MM.1S (cell line): ENCODE data around the gene NQO1.
"Not testable (repeated sequence)": the region's sequence is repeated elsewhere in the genome, so short reads cannot be mapped to it uniquely, and the experiment has no call there.

Source experiments
- DNase-seq: peaks from one replicate; pipeline ENCODE4 v3.0.0-alpha.2; 2015
- H2AFZ ChIP-seq: fragments of 300-600 bp; sonication (generic); 2 replicates; pipeline ENCODE4 v1.6.0; 2016; ENCODE audit warnings: antibody characterized with exemption, low read length
- H3F3A ChIP-seq: fragments of 300-600 bp; sonication (generic); 2 replicates; pipeline ENCODE4 v1.6.1; 2016; ENCODE audit warnings: mild to moderate bottlenecking, antibody characterized with exemption, low read length, moderate library complexity, mixed read lengths; ENCODE audit not compliant: insufficient read depth
- H3K27ac ChIP-seq: fragments of 300-600 bp; sonication (generic); 2 replicates; pipeline ENCODE4 v1.5.1; 2016; ENCODE audit warnings: mild to moderate bottlenecking, low read length
- H3K27me3 ChIP-seq: fragments of 300-600 bp; sonication (generic); replicated peaks from 2 replicates; pipeline ENCODE4 v1.6.0; 2016; ENCODE audit warnings: low read length; ENCODE audit not compliant: insufficient read depth
- H3K36me3 ChIP-seq: fragments of 300-600 bp; sonication (generic); replicated peaks from 2 replicates; pipeline ENCODE4 v1.6.1; 2016; ENCODE audit warnings: mild to moderate bottlenecking, low read length, mixed read lengths; ENCODE audit not compliant: insufficient read depth
- H3K4me1 ChIP-seq: fragments of 300-600 bp; sonication (generic); 2 replicates; pipeline ENCODE4 v1.6.1; 2016; ENCODE audit warnings: low read length, mixed read lengths
- H3K4me2 ChIP-seq: fragments of 300-600 bp; sonication (generic); 2 replicates; pipeline ENCODE4 v1.6.0; 2016; ENCODE audit warnings: low read depth, low read length
- H3K4me3 ChIP-seq: fragments of 300-600 bp; sonication (generic); 2 replicates; pipeline ENCODE4 v1.5.1; 2016; ENCODE audit warnings: low read length, mixed read lengths
- H3K79me2 ChIP-seq: fragments of 300-600 bp; sonication (generic); 2 replicates; pipeline ENCODE4 v1.6.1; 2016; ENCODE audit warnings: mixed run types, low read length, mixed read lengths
- H3K9ac ChIP-seq: fragments of 300-600 bp; sonication (generic); 2 replicates; pipeline ENCODE4 v1.6.1; 2016; ENCODE audit warnings: low read length, mixed read lengths
- H3K9me2 ChIP-seq: fragments of 300-600 bp; sonication (generic); replicated peaks from 2 replicates; pipeline ENCODE4 v1.6.1; 2016; ENCODE audit warnings: mild to moderate bottlenecking, low read length, mixed read lengths; ENCODE audit not compliant: insufficient read depth
- H3K9me3 ChIP-seq: fragments of 300-600 bp; sonication (generic); replicated peaks from 2 replicates; pipeline ENCODE4 v1.6.1; 2016; ENCODE audit warnings: mild to moderate bottlenecking, low read length, mixed read lengths; ENCODE audit not compliant: insufficient read depth
- H4K20me1 ChIP-seq: fragments of 300-600 bp; sonication (generic); 2 replicates; pipeline ENCODE4 v1.6.1; 2016; ENCODE audit warnings: mild to moderate bottlenecking, low read length, moderate library complexity, mixed read lengths; ENCODE audit not compliant: insufficient read depth
- EZH2 ChIP-seq: fragments of 300-600 bp; sonication (generic); optimal IDR thresholded peaks from 2 replicates; pipeline ENCODE3; 2017; ENCODE audit warnings: low read depth, mild to moderate bottlenecking, antibody characterized with exemption, low read length, mixed read lengths
- EZH2phosphoT487 ChIP-seq: fragments of 300-600 bp; sonication (generic); IDR thresholded peaks from 2 replicates; pipeline ENCODE4 v1.6.1; 2018; ENCODE audit warnings: antibody characterized with exemption, low read length
- TF ChIP-seq, protein P1 (sequence below): fragments of 300-600 bp; sonication (generic); IDR thresholded peaks from 2 replicates; pipeline ENCODE4 v1.5.1; 2016; ENCODE audit warnings: antibody characterized with exemption, low read length, mixed read lengths

Gene NQO1

DNA sequence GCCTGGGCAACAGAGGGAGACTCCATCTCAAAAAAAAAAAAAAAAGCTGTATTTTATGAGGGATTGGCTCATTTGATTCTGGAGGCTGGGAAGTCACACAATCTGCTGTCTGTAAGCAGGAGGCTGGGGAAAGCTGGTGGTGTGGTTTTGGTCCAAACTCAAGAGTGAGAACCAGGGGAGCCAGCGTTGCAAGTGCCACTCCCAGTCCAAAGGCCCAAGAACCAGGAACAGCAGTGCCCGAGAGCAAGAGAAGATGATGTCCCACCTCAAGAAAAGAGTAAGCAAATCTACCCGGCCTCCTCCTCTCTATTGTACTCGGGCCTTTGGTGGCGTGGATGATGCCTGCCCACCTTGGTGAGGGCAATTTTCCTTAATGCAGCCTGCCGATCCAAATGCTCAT is 5.7 kb upstream of the NQO1 start:
- Histone ChIP-seq H3K36me3 (no peaks in the 10 kb centered on the region), H3K27me3 (no peaks in the 10 kb centered on the region), H3K9me3 (no peaks in the 10 kb centered on the region), H3K4me1 (0 out of 2 replicates have a peak, but pooled peaks cover under 1% of the 10 kb centered on the region), H3K79me2 (no peaks in the 10 kb centered on the region), H3K4me3 (no peak overlapping the region), H3K27ac (no peak overlapping the region), H4K20me1 (no peaks in the 10 kb centered on the region), H2AFZ (no peak overlapping the region), H3K9ac (no peak overlapping the region), H3K9me2 (no peaks in the 10 kb centered on the region), H3F3A (no peaks in the 10 kb centered on the region), H3K4me2 (no peak overlapping the region)
- DNase-seq = no peak
- TF ChIP-seq EZH2 (no peak), EZH2phosphoT487 (no peak)
- TF ChIP-seq, protein P1, sequence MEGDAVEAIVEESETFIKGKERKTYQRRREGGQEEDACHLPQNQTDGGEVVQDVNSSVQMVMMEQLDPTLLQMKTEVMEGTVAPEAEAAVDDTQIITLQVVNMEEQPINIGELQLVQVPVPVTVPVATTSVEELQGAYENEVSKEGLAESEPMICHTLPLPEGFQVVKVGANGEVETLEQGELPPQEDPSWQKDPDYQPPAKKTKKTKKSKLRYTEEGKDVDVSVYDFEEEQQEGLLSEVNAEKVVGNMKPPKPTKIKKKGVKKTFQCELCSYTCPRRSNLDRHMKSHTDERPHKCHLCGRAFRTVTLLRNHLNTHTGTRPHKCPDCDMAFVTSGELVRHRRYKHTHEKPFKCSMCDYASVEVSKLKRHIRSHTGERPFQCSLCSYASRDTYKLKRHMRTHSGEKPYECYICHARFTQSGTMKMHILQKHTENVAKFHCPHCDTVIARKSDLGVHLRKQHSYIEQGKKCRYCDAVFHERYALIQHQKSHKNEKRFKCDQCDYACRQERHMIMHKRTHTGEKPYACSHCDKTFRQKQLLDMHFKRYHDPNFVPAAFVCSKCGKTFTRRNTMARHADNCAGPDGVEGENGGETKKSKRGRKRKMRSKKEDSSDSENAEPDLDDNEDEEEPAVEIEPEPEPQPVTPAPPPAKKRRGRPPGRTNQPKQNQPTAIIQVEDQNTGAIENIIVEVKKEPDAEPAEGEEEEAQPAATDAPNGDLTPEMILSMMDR = no peak

DNA sequence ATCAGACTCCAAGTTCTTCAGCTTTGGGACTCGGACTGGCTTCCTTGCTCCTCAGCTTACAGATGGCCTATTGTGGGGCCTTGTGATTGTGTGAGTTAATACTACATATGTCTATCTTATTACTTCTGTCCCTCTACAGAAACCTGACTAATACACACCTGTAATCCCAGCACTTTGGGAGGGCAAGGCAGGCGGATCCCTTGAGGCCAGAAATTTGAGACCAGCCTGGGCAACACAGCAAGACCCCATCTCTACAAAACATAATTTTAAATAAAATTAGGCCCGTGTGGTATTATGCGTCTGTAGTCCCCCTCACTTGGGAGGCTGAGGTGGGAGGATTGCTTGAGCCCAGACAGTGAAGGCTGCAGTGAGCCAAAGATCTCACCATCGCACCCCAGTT is 4.9 kb upstream of the NQO1 start:
- not testable (repeated sequence) for H3K4me3 ChIP-seq, H3F3A ChIP-seq, H3K4me1 ChIP-seq, H4K20me1 ChIP-seq, DNase-seq, H3K9ac ChIP-seq, H3K27ac ChIP-seq, H3K27me3 ChIP-seq, H2AFZ ChIP-seq, H3K9me2 ChIP-seq, H3K79me2 ChIP-seq, H3K9me3 ChIP-seq, H3K4me2 ChIP-seq, H3K36me3 ChIP-seq

DNA sequence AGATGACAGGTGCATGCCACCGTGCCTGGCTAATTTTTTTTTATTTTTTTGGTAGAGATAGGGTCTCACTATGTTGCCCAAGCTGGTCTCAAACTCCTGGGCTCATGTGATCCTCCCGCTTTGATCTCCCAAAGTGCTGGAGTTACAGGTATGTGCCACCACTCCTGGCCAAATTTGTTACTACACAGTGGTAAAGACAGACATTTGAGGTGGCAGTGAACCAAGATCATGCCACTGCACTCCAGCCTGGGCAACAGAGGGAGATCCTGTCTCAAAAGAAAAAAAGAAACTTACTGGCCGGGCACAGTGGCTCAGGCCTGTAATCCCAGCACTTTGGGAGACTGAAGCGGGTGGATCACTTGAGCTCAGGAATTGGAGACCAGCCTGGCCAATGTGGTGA is 2.7 kb upstream of the NQO1 start:
- DNase-seq, H3K9ac ChIP-seq, H4K20me1 ChIP-seq, H3K4me2 ChIP-seq, H3K79me2 ChIP-seq, H3K4me1 ChIP-seq, H3K9me3 ChIP-seq, H3K4me3 ChIP-seq, H3F3A ChIP-seq, H2AFZ ChIP-seq, H3K27ac ChIP-seq, H3K36me3 ChIP-seq, H3K27me3 ChIP-seq, H3K9me2 ChIP-seq: not testable (repeated sequence)

DNA sequence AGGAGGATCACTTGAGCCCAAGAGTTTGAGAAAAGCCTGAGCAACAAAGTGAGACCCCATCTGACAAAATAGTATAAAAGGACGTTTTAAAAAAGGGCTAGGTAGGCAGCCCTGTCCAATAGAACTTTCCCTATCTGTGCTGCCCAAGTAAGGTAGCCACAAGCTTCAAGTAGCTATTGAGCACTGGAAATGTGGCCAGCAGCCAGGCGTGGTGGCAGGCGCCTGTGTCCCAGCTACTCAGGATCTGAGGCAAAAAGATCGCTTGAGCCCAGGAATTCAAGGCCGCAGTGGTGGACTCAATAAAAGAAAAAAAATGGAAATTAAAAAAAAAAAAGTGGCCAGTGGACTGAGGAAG is 1.5 kb upstream of the NQO1 start:
- H3K9ac ChIP-seq = no peak overlapping the region
- no peak overlapping the region for H3K4me3 ChIP-seq
- H3K9me2 ChIP-seq = no peaks in the 10 kb centered on the region
- no peaks in the 10 kb centered on the region for H3K9me3 ChIP-seq
- no peak overlapping the region for H3K4me2 ChIP-seq
- H3F3A ChIP-seq = no peaks in the 10 kb centered on the region; the same call in 1 of the 2 replicates
- H3K79me2 ChIP-seq = no peaks in the 10 kb centered on the region
- H3K27ac ChIP-seq = no peak overlapping the region
- DNase-seq = no peak
- H3K4me1 ChIP-seq = peaks cover 9% of the 10 kb centered on the region; the same call in 1 of the 2 replicates
- no peaks in the 10 kb centered on the region for H3K27me3 ChIP-seq
- no peaks in the 10 kb centered on the region for H4K20me1 ChIP-seq
- no peak for TF ChIP-seq EZH2
- TF ChIP-seq EZH2phosphoT487 = no peak
- TF ChIP-seq, protein P1 = no peak
- H2AFZ ChIP-seq = no peak overlapping the region
- no peaks in the 10 kb centered on the region for H3K36me3 ChIP-seq
